HAP-1 (cell line): ENCODE results near the gene PSMA1.
A peak's percentile ranks its signal among the peaks of the same experiment; 100 is the strongest.

Experiments
- DNase-seq, 2 experiments: peaks; one replicate each; pipeline ENCODE4 v3.0.0-alpha.2; 2016 to 2020; ENCODE audit warnings: low spot score in 2 of 2
- H3K27me3 ChIP-seq: fragments of 250-450 bp; sonication (Bioruptor Pico); 2 replicates; pipeline ENCODE4 v1.5.1; 2020; ENCODE audit warnings: low read depth, mild to moderate bottlenecking, moderate library complexity
- H3K36me3 ChIP-seq: fragments of 250-450 bp; sonication (Bioruptor Pico); replicated peaks from 2 replicates; pipeline ENCODE4 v1.5.1; 2020; ENCODE audit warnings: mild to moderate bottlenecking
- H3K4me1 ChIP-seq: fragments of 250-450 bp; sonication (Bioruptor Pico); 2 replicates; pipeline ENCODE4 v1.5.1; 2020; ENCODE audit warnings: mild to moderate bottlenecking
- H3K4me3 ChIP-seq: fragments of 250-450 bp; sonication (Bioruptor Pico); 2 replicates; pipeline ENCODE4 v1.5.1; 2020; ENCODE audit warnings: mild to moderate bottlenecking, moderate library complexity
- H3K9me3 ChIP-seq: fragments of 250-450 bp; sonication (Bioruptor Pico); 2 replicates; pipeline ENCODE4 v1.5.1; 2020; ENCODE audit warnings: mild to moderate bottlenecking, moderate library complexity
- in situ Hi-C: fragments of 300-500 bp; cut with MboI; formaldehyde crosslinking; loops from 3 replicates; pipeline ENCODE4 v1.14.3; 2020; ENCODE audit warnings: low sequenced_read_pairs, inconsistent platforms, mixed read lengths

The PSMA1 gene

DNA sequence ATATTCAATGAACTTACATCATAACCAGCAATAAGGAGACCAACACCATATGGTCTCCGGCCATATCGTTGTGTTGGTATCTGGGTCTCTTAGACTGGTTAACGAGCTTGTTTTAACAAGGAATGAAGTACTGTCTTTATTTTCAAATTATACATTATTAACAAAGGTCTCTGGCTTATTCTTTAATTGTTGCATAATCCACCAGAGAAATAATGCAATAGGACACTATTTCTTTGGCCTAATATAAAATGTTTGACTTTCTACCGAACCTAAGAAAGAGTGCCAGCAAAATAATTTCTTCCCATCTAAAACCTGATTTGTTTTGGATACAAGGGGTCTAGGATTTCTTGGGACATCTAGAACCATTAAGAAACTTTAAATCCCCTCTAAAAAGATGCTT lies 6.4 kb downstream of the PSMA1 start:
- Histone ChIP-seq H3K36me3 (peaks cover 84% of the 10 kb centered on the region), H3K9me3 (no peaks in the 10 kb centered on the region), H3K27me3 (no peaks in the 10 kb centered on the region), H3K4me1 (peaks cover 6% of the 10 kb centered on the region), H3K4me3 (no peak overlapping the region)
- in situ Hi-C loops: no loop called here
- no peak for DNase-seq

DNA sequence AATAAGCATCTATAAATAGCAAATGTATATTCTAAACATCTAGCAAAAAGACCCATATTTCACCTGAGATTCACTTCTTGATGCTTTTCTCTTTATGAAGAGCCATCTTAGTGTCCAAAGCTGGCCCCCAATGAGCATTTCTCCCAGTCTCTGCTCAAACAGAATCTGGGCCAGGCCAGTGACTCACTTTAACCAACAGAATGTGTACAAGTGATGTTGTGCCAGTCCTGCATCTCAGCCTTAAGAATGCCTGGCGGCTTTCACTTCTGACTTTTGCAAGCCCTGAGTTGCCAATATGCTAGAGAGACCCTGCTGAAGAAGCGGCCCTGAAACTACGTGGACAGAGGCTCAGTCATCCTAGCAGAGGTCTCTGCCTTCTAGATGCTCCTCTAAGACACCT lies 13.7 kb downstream of the PSMA1 start:
- in situ Hi-C loops: no loop called here
- no peaks in the 10 kb centered on the region; the same call in 1 of the 2 replicates for H3K4me1 ChIP-seq
- no peaks in the 10 kb centered on the region for H3K27me3 ChIP-seq
- no peak for DNase-seq
- peaks cover 60% of the 10 kb centered on the region for H3K36me3 ChIP-seq
- no peaks in the 10 kb centered on the region for H3K9me3 ChIP-seq
- no peak overlapping the region for H3K4me3 ChIP-seq

DNA sequence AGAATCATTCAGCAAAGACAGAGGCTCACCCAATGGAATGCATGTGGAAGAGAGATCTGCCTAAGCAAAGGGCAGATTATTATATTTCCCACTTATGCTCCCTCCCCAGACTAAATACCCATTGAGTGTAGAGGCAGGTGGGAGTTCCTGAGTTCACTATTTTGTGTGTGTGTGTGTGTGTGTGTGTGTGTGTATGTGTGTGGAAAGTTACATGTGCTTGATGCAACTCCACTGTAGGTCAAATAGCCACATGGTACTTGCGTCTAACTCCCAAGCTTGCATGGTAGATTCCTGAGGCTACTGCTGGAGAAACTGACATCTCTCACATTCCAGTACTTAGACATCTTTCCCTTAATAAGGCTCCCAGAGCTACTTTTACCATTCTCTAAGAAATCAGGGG lies 17.2 kb downstream of the PSMA1 start:
- in situ Hi-C loops: no loop called here
- H3K36me3 ChIP-seq: peaks cover 33% of the 10 kb centered on the region
- H3K4me3 ChIP-seq: no peak overlapping the region
- no peak for DNase-seq
- no peaks in the 10 kb centered on the region for H3K9me3 ChIP-seq
- H3K27me3 ChIP-seq: no peaks in the 10 kb centered on the region
- peaks cover 9% of the 10 kb centered on the region; the same call in 1 of the 2 replicates for H3K4me1 ChIP-seq

DNA sequence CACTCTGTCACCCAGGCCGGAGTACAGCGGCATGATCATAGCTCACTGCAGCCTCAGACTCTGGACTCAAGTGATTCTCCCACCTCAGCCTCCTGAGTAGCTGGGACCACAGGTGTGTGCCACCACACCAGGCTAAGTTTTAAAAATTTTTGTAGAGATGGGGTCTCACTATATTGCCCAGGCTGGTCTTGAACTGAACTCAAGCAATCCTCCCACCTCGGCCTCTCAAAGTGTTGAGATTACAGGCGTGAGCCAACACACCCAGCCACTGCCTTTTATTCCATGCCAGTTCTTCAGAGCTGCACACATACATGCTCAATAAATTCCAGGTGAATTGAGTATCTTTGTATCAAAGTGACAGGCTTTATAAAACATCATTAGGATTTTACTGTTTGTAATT lies 18.1 kb downstream of the PSMA1 start:
- Histone ChIP-seq H3K9me3 (no peaks in the 10 kb centered on the region), H3K4me1 (peaks cover 9% of the 10 kb centered on the region; the same call in 1 of the 2 replicates), H3K36me3 (peaks cover 36% of the 10 kb centered on the region), H3K4me3 (no peak overlapping the region), H3K27me3 (no peaks in the 10 kb centered on the region)
- in situ Hi-C loops: no loop called here
- no peak for DNase-seq

DNA sequence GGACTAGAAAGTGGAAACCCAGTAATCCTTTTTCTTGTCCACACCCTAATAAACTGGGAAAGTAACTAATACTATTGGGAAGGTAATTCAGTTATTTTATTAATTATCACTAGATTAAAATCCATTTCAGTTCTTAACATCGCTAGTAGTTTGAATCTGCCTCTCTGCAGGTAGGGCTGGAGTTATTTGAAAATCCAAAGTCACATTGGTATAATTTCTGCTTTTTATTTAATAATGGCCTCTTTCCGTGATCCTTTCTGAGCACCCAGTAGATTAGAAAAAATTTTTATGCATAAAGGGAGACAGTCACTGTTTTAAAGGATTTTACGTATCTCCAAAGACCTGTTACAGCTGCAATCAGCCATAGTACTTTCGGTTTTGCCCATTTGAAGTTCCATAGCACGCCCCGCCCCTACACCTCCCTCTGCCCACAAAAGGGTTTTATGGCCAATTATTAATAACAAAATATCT lies 20.0 kb downstream of the PSMA1 start:
- H3K36me3 ChIP-seq: peaks cover 39% of the 10 kb centered on the region
- in situ Hi-C loops: no loop called here
- H3K4me3 ChIP-seq: peak overlapping the region; percentile 75
- peak; percentile 40 to 63 for DNase-seq
- H3K27me3 ChIP-seq: no peaks in the 10 kb centered on the region
- peaks cover 9% of the 10 kb centered on the region; the same call in 1 of the 2 replicates for H3K4me1 ChIP-seq
- H3K9me3 ChIP-seq: no peaks in the 10 kb centered on the region

DNA sequence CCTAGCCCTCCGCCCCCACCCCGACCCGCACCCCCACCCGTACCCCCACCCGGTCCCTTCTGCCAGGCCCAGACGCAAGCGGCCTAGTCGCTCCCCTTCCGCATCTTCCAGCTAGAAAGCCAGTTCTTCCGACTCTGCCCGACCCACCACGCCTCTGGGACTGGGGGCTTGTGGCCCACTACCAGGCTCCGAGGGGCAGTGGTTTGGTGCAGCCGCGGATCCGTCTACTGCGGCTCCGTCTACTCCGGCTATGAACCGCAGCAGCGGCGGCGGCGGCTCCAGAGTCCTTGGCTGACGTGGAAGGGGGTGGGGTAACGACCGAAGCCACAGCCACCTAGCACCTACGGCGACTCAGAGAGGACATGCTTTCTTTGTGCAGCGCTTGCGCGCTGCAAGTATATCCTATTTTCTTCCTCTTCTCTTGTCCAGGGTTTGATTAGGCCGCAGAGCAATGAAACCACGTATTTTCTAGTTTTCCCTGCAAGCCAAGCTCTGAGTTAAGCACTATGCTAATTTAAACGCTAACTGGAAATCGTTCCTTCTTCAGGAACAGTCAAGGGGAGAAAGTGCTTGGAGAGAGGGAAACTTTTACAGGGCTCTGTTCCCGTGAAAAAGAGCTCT lies 20.5 kb downstream of the PSMA1 start, which contains the start of gene COPB1:
Gene COPB1, minus strand, starts transcription at position 252 of the 621 bp plus-strand sequence. CDS start 883 bp downstream, outside the sequence.
- in situ Hi-C loops: no loop called here
- Histone ChIP-seq H3K4me3 (peak within 1 kb of the TSS; percentile 75), H3K4me1 (peaks cover 9% of the 10 kb centered on the region; the same call in 1 of the 2 replicates), H3K27me3 (no peaks in the 10 kb centered on the region), H3K9me3 (no peaks in the 10 kb centered on the region), H3K36me3 (peaks cover 39% of the 10 kb centered on the region)
- DNase-seq: peak; percentile 86 to 94

DNA sequence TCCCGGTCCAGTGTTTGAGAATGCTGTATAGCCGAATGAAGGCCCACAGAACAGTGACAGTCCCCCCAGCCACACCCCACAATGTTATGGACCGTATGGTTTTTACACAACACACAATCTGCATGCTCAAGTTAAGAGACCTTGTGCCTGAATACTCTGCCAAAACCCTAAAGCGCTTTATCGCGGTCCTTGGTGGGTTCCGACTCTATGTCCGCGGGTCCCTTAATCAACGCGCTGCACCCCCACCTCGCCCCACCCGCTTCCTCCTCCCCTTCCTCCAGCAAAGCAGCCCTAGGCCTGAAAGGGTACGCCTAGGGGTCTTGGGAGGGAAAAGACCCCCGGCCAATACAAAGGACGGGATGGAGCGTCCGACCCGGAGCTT lies 21.0 kb downstream of the PSMA1 start:
- peak overlapping the region; percentile 75 for H3K4me3 ChIP-seq
- no peaks in the 10 kb centered on the region for H3K27me3 ChIP-seq
- DNase-seq: peak; percentile 15 to 54
- in situ Hi-C loops: no loop called here
- no peaks in the 10 kb centered on the region for H3K9me3 ChIP-seq
- H3K4me1 ChIP-seq: peaks cover 9% of the 10 kb centered on the region; the same call in 1 of the 2 replicates
- peaks cover 40% of the 10 kb centered on the region for H3K36me3 ChIP-seq

DNA sequence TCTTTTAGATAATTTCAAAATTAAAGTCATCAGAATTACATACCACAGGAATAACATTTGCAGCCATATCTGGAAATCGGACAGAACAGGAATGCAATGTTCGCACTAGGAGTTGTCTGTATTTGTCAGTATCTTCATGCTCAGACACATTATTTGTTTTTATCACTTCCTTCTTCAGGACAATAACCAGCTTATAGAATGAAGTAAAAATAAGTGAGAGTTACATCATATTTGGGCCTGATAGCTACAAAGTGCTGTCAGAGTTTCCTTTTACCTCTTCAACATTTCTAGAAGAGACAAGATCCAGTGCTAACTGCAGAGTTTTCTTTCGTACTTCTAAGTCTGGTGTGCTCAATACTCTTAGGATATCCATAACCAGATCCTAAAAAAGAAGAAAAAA lies 39.5 kb downstream of the PSMA1 start:
- H3K36me3 ChIP-seq: peaks cover 93% of the 10 kb centered on the region
- no peaks in the 10 kb centered on the region for H3K9me3 ChIP-seq
- H3K4me1 ChIP-seq: no peaks in the 10 kb centered on the region
- in situ Hi-C loops: no loop called here
- no peak overlapping the region for H3K4me3 ChIP-seq
- no peaks in the 10 kb centered on the region for H3K27me3 ChIP-seq
- no peak for DNase-seq

DNA sequence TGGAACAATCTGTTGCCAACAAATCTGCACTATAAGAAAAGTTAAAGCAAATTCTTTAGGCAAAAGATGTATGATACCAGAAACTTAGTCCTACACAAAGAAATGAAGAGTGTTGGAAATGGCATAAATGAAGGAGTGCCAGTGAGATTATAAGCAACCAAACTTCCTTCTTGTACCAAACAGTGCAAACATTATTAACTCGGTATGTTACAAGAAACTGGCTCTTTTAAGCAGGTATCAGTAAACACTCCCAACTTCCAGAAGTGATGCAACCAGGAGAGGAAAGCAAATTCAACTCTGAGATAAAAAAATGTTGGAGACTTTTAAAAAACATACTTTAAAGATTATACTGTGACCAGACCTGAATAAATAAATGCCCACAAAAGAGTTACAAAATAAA lies 49.1 kb downstream of the PSMA1 start:
- Histone ChIP-seq H3K4me3 (no peak overlapping the region), H3K4me1 (peaks cover 27% of the 10 kb centered on the region), H3K9me3 (no peaks in the 10 kb centered on the region), H3K27me3 (no peaks in the 10 kb centered on the region), H3K36me3 (peaks cover 90% of the 10 kb centered on the region)
- in situ Hi-C loops: no loop called here
- DNase-seq: no peak

DNA sequence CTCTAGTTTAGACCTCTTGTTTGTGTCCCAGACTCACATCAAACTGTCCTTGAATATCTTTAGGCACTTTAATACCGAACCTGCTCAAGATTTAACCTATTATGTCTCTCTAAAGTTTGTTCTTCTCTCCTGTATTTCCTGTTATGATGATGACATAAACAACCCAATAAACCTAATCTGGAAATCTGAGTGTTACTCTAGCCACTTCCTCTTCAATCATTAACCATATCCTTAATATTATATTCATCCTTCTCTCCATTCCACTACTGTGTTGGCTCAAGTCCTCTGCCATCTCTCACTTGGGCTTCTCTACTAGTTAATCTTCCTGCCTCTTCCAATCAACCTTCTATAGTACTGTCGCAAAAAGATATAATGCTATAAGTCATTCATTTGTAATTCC lies 56.6 kb downstream of the PSMA1 start:
- in situ Hi-C loops: no loop called here
- Histone ChIP-seq H3K4me3 (no peak overlapping the region), H3K36me3 (peaks cover 93% of the 10 kb centered on the region), H3K27me3 (no peaks in the 10 kb centered on the region), H3K4me1 (no peaks in the 10 kb centered on the region; the same call in 1 of the 2 replicates), H3K9me3 (no peaks in the 10 kb centered on the region)
- DNase-seq: no peak

DNA sequence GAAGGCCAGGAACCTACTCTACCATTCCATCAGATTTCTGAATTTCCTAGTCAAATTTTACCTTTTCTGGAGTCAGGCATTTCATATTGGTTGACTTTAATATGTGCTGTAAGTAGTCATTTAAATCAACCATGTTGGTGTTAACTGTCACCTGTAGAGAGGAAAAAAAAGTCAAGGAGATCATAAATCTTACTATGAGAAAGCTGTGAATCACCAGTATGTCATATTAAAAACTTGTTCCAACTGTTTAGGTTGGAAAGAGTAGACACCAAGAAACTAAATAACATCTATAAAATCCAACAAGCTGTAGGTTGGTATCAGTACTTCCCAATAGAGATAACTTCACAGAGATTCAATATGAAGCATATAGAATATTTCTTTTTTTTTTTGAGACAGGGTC lies 60.0 kb downstream of the PSMA1 start:
- no peak for DNase-seq
- in situ Hi-C loops: no loop called here
- H3K36me3 ChIP-seq: peaks cover 75% of the 10 kb centered on the region

DNA sequence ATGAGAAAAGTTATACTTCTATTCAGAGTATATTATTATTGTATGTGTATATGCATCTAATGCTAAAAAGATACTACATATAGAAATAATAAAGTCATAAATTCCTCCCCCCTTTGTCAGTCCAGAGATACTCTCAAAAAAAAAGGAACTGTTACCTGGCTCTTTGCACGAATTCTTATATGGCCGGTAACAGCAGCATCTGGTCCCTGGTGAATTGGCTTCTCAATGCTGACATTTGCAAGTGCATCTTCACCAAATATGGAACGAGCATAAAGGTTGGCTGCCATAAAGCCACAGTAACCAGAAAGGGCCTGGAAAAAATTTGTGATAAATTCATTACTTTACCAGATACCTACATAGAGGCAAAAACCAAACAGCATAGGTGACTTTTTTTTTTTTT lies 61.8 kb downstream of the PSMA1 start:
- Histone ChIP-seq H3K36me3 (peaks cover 57% of the 10 kb centered on the region), H3K4me3 (no peak overlapping the region), H3K27me3 (no peaks in the 10 kb centered on the region), H3K4me1 (no peaks in the 10 kb centered on the region), H3K9me3 (no peaks in the 10 kb centered on the region)
- in situ Hi-C loops: no loop called here
- DNase-seq: no peak

More for the DNA sequence above, 60.0 kb downstream of the PSMA1 start:
- H3K9me3 ChIP-seq: no peaks in the 10 kb centered on the region
- no peak overlapping the region for H3K4me3 ChIP-seq
- no peaks in the 10 kb centered on the region for H3K4me1 ChIP-seq
- H3K27me3 ChIP-seq: no peaks in the 10 kb centered on the region

DNA sequence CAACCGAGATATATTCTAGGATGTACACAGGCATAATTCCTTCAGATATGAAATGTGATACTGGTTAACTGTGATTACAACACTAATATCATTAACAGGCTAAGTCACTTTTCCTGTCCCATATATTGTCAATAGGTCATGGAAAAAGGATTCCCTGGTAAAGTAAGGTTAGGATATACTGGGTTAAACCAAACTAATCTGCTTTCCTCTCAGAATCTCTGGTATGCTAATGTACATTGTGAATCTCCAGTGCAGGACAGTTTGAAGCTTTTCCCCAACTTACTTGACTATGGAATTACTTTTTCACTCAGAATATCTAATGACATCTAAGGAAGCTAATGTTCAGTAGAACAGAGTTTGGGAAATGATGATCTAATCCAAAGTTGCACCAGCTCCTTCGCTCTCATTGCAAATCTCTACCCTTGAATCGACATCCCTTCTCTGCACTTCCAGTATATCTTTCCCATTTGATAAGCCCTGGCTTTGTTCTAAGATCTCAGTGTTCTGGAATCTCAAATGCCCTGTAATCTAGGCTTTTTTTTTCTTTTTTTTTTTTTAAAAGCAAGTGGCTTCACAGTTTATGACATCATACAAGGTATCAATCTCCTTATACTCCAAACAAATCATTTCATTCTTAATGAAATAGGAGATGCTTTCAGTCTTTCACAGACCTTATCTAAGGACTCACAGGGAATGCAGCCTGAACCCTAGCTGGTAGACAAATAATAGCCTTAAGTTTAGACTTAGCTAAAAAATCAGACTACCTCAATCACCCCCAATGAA lies 64.3 kb downstream of the PSMA1 start:
- Histone ChIP-seq H3K9me3 (no peaks in the 10 kb centered on the region), H3K36me3 (peaks cover 37% of the 10 kb centered on the region), H3K4me1 (no peaks in the 10 kb centered on the region), H3K27me3 (no peaks in the 10 kb centered on the region), H3K4me3 (no peak overlapping the region)
- no peak for DNase-seq
- in situ Hi-C loops: no loop called here
